ENCODE data around the gene ZNF101. TPM values are rescaled to one million over a fixed set of nuclear protein-coding genes. Genes with fewer than 3 reads are reported as not detected.
"Not testable (repeated sequence)": the region's sequence is repeated elsewhere in the genome, so short reads cannot be mapped to it uniquely, and the experiment has no call there.

The ZNF101 gene
- total and polyA plus RNA-seq, 4 donors: 7.4 to 12.4 (median 10.4) TPM

- Histone ChIP-seq H3K36me3 (ENCODE audit: control insufficient read depth in 4 of 4, insufficient read depth in 4 of 4, low read length in 4 of 4) (peaks cover 7 to 19% (median 15%) of the 10 kb centered on the region in 4 donors), H3K9me3 (ENCODE audit: control insufficient read depth in 4 of 4, insufficient read depth in 3 of 4, low read length in 3 of 4) (no peaks in the 10 kb centered on the region), H3K4me3 (peak within 1 kb of the TSS; percentile 100), H3K4me1 (ENCODE audit: control insufficient read depth in 5 of 5, insufficient read depth in 5 of 5, low read length in 5 of 5) (peaks cover 0 to 17% (median 10%) of the 10 kb centered on the region in 5 donors), H3K27me3 (ENCODE audit: control insufficient read depth in 3 of 3, insufficient read depth in 3 of 3, low read length in 2 of 3) (no peaks in the 10 kb centered on the region), H3K27ac (ENCODE audit: low read depth in 1 of 2, low read length in 1 of 2) (peak within 1 kb of the TSS; percentile 86 to 99), H3K9ac (ENCODE audit: insufficient read depth in 1 of 2, low read length in 2 of 2) (peak within 1 kb of the TSS; percentile 71 to 75)
- TF ChIP-seq CTCF (IDR thresholded peaks at IDR 0.05; ENCODE audit: control extremely low read depth, extremely low read depth): no peak
- 0 to 1% methylated on average over 74 to 85 of the region's 85 CpGs for WGBS, 2 donors
- ATAC-seq (ENCODE audit: insufficient read depth, low FRiP score) (peak; percentile 91), DNase-seq (peak; percentile 97 to 99 (median 98))
Measured at GRCh38 chr19:19663256-19664120, 5.2 kb upstream of the ZNF101 start, which contains the start of gene ATP13A1. Gene ATP13A1, minus strand, starts transcription at chr19:19663676. Its CDS starts 10 bp downstream, at chr19:19663666.

DNA sequence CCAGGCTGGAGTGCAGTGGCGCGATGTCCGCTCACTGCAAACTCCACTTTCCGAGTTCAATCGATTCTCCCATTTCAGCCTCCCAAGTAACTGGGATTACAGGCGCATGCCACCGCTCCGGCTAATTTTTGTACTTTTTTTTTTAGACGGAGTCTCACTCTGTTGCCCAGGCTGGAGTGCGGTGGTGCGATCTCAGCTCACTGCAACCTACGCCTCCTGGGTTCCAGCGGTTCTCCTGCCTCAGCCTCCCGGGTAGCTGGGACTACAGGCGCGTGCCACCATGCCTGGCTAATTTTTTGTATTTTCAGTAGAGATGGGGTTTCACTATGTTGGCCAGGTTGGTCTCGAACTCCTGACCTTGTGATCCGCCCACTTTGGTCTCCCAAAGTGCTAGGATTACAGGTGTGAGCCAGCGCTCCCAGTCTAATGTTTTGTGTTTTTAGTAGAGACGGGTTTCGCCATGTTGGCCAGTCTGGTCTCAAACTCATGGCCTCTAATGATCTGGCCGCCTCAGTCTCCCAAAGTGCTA lies 3.2 kb upstream of the ZNF101 start:
- not testable (repeated sequence) for H3K36me3 ChIP-seq (ENCODE audit: control insufficient read depth in 4 of 4, insufficient read depth in 4 of 4, low read length in 4 of 4); H3K9ac ChIP-seq (ENCODE audit: insufficient read depth in 1 of 2, low read length in 2 of 2); H3K27ac ChIP-seq (ENCODE audit: low read depth in 1 of 2, low read length in 1 of 2); H3K9me3 ChIP-seq (ENCODE audit: control insufficient read depth in 4 of 4, insufficient read depth in 3 of 4, low read length in 3 of 4); ATAC-seq (ENCODE audit: insufficient read depth, low FRiP score); H3K27me3 ChIP-seq (ENCODE audit: control insufficient read depth in 3 of 3, insufficient read depth in 3 of 3, low read length in 2 of 3); DNase-seq; H3K4me3 ChIP-seq
- peaks cover 0 to 25% (median 12%) of the 10 kb centered on the region in 5 donors for H3K4me1 ChIP-seq (ENCODE audit: control insufficient read depth in 5 of 5, insufficient read depth in 5 of 5, low read length in 5 of 5)
- WGBS, 2 donors: 97 to 98% methylated on average over 22 of the region's 22 CpGs

DNA sequence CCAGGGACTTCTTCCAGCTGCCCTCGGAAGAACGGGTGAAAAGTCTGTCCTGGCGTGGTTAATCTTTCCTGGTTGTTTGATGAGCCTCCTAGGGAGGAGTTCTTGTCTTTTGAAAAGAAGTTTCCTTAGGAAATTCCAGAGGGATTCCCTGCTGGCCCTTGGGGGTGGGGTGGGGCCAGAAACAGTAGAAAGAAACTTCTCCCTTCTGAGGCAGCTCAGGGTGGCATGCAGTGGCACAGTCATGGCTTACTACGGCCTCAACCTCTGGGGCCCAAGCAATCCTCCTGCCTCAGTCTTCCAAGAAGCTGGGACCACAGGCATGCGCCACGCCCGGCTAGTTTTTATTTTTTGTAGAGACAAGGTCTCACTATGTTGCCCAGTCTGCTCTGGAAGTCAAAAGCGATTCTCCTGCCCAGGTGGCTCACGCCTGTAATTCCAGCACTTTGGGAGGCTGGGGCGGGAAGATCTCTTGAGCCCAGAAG lies 1.5 kb downstream of the ZNF101 start:
- Histone ChIP-seq H3K4me3 (no peak overlapping the region), H3K9me3 (ENCODE audit: control insufficient read depth in 4 of 4, insufficient read depth in 3 of 4, low read length in 3 of 4) (peaks cover 0 to 4% (median 0%) of the 10 kb centered on the region in 4 donors), H3K27me3 (ENCODE audit: control insufficient read depth in 3 of 3, insufficient read depth in 3 of 3, low read length in 2 of 3) (no peaks in the 10 kb centered on the region), H3K4me1 (ENCODE audit: control insufficient read depth in 5 of 5, insufficient read depth in 5 of 5, low read length in 5 of 5) (peaks cover 0 to 11% (median 4%) of the 10 kb centered on the region in 5 donors), H3K27ac (ENCODE audit: low read depth in 1 of 2, low read length in 1 of 2) (no peak overlapping the region), H3K9ac (ENCODE audit: insufficient read depth in 1 of 2, low read length in 2 of 2) (peak overlapping the region in 1 of 2 donors; percentile 37), H3K36me3 (ENCODE audit: control insufficient read depth in 4 of 4, insufficient read depth in 4 of 4, low read length in 4 of 4) (peaks cover 0 to 2% (median 0%) of the 10 kb centered on the region in 4 donors)
- TF ChIP-seq CTCF (IDR thresholded peaks at IDR 0.05; ENCODE audit: control extremely low read depth, extremely low read depth): no peak
- 79 to 92% methylated on average over 10 of the region's 10 CpGs for WGBS, 2 donors
- DNase-seq: no peak
- ATAC-seq (ENCODE audit: insufficient read depth, low FRiP score): no peak

DNA sequence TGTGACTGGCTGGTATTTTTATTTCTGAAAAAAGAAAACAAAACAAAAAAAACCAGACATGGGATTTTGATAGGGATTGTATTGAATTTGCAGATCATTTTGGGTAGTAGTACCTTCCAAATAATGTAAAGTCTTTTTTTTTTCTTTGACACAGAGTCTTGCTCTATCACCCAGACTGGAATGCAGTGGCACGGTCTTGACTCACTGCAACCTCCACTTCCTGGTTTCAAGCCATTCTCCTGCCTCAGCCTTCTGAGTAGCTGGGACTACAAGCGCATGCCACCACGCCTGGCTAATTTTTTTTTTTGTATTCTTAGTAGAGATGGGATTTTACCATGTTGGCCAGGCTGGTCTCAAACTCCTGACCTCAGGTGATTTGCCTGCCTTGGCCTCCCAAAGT lies 4.2 kb downstream of the ZNF101 start:
- peaks cover 1 to 12% (median 3%) of the 10 kb centered on the region in 4 donors for H3K36me3 ChIP-seq (ENCODE audit: control insufficient read depth in 4 of 4, insufficient read depth in 4 of 4, low read length in 4 of 4)
- no peaks in the 10 kb centered on the region for H3K27me3 ChIP-seq (ENCODE audit: control insufficient read depth in 3 of 3, insufficient read depth in 3 of 3, low read length in 2 of 3)
- DNase-seq (no peak), ATAC-seq (ENCODE audit: insufficient read depth, low FRiP score) (no peak)
- WGBS, 2 donors: 95 to 96% methylated on average over 3 of the region's 3 CpGs
- no peak overlapping the region for H3K27ac ChIP-seq (ENCODE audit: low read depth in 1 of 2, low read length in 1 of 2)
- no peak for TF ChIP-seq CTCF (IDR thresholded peaks at IDR 0.05; ENCODE audit: control extremely low read depth, extremely low read depth)
- no peak overlapping the region for H3K4me3 ChIP-seq
- H3K9ac ChIP-seq (ENCODE audit: insufficient read depth in 1 of 2, low read length in 2 of 2): no peak overlapping the region
- peaks cover 0 to 12% (median 0%) of the 10 kb centered on the region in 4 donors for H3K9me3 ChIP-seq (ENCODE audit: control insufficient read depth in 4 of 4, insufficient read depth in 3 of 4, low read length in 3 of 4)
- H3K4me1 ChIP-seq (ENCODE audit: control insufficient read depth in 5 of 5, insufficient read depth in 5 of 5, low read length in 5 of 5): peaks cover 0 to 11% (median 4%) of the 10 kb centered on the region in 5 donors
